SJSA1 (cell line): ENCODE data around the gene MISP. TPM values are rescaled to one million over a fixed set of nuclear protein-coding genes. Genes with fewer than 3 reads are reported as not detected.
"Not testable (repeated sequence)": the region's sequence is repeated elsewhere in the genome, so short reads cannot be mapped to it uniquely, and the experiment has no call there.

Source experiments
- DNase-seq, 2 experiments: peaks; one replicate each; pipeline ENCODE4 v3.0.0-alpha.2; 2015 to 2020; ENCODE audit warnings: low spot score in 2 of 2, low read depth in 1 of 2
- H3K27ac ChIP-seq: fragments of 250-450 bp; sonication (Bioruptor Pico); 2 replicates; pipeline ENCODE4 v1.5.1; 2020; ENCODE audit warnings: mild to moderate bottlenecking, moderate library complexity
- H3K27me3 ChIP-seq: fragments of 250-450 bp; sonication (Bioruptor Pico); replicated peaks from 2 replicates; pipeline ENCODE4 v1.5.1; 2020; ENCODE audit warnings: mild to moderate bottlenecking, moderate library complexity
- H3K36me3 ChIP-seq: fragments of 250-450 bp; sonication (Bioruptor Pico); 2 replicates; pipeline ENCODE4 v1.5.1; 2020; ENCODE audit warnings: mild to moderate bottlenecking
- H3K4me1 ChIP-seq: fragments of 250-450 bp; sonication (Bioruptor Pico); replicated peaks from 2 replicates; pipeline ENCODE4 v1.6.1; 2021; ENCODE audit warnings: mild to moderate bottlenecking
- H3K4me3 ChIP-seq: fragments of 250-450 bp; sonication (Bioruptor Pico); 2 replicates; pipeline ENCODE4 v1.5.1; 2020; ENCODE audit warnings: mild to moderate bottlenecking
- H3K9me3 ChIP-seq: fragments of 250-450 bp; sonication (Bioruptor Pico); replicated peaks from 2 replicates; pipeline ENCODE4 v1.5.1; 2020; ENCODE audit warnings: mild to moderate bottlenecking
- total RNA-seq: library from RNA; depleted of rRNA; stranded (reverse); fragments of >200 nt; shearing (Covaris generic); gene quantifications from 2 replicates; pipeline ENCODE4 v1.2.3, GENCODE V29; 2014

Gene MISP
- total RNA-seq, 1 experiment from 2014 or later: 0.11 TPM

DNA sequence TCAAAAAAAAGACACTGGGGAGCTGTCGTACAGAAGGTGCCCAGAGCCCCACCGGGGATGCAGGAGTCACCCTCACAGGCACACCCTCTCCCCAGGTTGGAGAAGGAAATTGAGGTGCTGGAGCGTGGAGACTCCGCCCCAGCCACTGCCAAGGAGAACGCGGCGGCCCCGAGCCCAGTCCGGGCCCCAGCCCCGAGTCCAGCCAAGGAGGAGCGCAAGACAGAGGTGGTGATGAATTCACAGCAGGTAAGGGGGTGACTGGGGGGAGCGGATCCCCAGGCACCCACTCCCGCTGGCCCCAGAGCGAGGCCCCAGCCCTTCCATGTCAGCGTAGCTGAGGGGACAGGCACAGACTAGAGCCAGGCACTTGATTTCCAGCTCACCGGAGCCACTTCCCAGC lies 19.9 kb upstream of the MISP start:
- no peaks in the 10 kb centered on the region for H3K9me3 ChIP-seq
- H3K4me3 ChIP-seq: no peak overlapping the region
- DNase-seq: no peak
- no peaks in the 10 kb centered on the region for H3K36me3 ChIP-seq
- H3K27ac ChIP-seq: no peak overlapping the region
- H3K4me1 ChIP-seq: peaks cover 20% of the 10 kb centered on the region
- H3K27me3 ChIP-seq: no peaks in the 10 kb centered on the region

DNA sequence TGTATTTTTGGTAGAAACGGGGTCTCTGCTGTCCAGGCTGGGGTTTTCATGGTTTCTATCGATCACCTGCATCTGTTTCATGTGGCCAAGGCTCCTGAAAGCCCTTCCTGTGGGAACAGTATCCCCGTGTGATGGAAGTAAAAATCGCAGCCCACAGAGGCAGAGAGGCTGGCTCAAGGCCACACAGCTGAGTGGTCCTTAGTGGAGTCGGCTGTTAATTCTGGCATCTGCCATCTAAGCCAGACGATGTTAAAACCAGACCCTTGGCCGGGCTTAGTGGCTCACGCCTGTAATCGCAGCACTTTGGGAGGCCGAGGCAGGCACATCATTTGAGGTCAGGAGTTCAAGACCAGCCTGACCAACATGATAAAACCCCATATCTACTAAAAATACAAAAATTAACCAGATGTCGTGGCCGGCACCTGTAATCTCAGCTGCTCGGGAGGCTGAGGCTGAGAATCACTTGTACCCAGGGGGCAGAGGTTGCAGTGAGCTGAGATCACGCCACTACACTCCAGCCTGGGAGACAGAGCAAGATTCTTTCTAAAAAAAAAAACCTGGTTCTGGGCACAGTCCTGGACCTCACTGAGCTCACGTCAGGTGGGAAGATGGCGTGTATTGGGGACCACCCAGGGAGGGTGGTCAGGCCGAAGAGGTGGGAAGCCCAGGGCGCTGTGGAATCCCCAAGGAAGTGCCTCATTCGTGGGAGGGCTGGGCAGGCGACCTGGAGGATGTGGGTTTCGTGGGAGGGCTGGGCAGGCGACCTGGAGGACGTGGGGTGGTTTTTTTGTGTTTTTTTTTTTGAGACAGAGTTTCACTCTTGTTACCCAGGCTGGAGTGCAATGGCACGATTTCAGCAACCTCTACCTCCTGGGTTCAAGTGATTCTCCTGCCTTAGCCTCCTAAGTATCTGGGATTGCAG lies 18.5 kb upstream of the MISP start:
- H3K27ac ChIP-seq: no peak overlapping the region

DNA sequence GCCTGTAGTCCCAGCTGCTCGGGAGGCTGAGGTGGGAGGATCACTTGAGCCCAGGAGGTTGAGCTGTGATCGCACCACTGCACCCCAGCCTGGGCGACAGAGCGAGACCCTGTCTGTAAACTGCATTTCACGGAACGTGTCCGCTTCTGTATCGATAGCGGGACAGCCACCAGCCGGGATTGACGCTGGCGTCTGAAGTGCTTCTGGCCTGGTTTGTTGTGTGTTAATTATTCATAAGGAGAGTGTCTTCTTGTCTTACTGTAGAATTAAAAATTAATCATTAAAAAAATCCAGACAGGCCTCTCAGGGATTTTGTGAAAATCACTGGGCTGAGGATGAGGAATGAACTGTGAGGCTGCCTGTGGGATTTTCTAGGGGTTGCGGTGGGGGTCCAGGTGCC lies 16.2 kb upstream of the MISP start:
- DNase-seq: no peak
- no peaks in the 10 kb centered on the region for H3K27me3 ChIP-seq
- H3K4me3 ChIP-seq: no peak overlapping the region
- H3K36me3 ChIP-seq: no peaks in the 10 kb centered on the region
- H3K4me1 ChIP-seq: peaks cover 20% of the 10 kb centered on the region
- no peaks in the 10 kb centered on the region for H3K9me3 ChIP-seq
- H3K27ac ChIP-seq: no peak overlapping the region

More for the DNA sequence above, 18.5 kb upstream of the MISP start:
- peak in 1 of 2 experiments; percentile 42 for DNase-seq
- peaks cover 20% of the 10 kb centered on the region for H3K4me1 ChIP-seq
- no peaks in the 10 kb centered on the region for H3K9me3 ChIP-seq
- H3K36me3 ChIP-seq: no peaks in the 10 kb centered on the region
- no peaks in the 10 kb centered on the region for H3K27me3 ChIP-seq
- no peak overlapping the region for H3K4me3 ChIP-seq

DNA sequence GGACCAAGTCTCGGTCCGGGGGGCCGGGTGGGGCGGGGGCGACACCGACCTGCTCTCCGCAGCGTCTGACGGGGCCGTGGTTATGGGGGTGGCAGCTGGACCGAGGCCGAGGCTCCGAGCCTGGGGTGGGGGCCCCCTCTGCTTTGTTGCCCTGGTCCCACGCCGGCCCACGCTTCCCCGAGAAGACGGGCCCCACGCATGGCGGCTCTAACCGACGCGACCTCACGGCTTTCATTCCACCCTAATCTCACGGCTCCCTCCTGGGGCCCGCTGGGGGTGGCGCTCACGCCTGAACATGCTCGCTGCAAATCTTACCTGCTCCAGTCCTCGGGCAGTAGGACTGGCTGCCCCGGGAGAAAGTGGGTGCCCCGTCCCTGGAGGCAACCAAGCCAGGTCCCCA lies 14.8 kb upstream of the MISP start:
- DNase-seq: no peak
- no peaks in the 10 kb centered on the region for H3K9me3 ChIP-seq
- H3K4me3 ChIP-seq: no peak overlapping the region
- H3K27ac ChIP-seq: no peak overlapping the region
- H3K4me1 ChIP-seq: peaks cover 20% of the 10 kb centered on the region
- H3K27me3 ChIP-seq: no peaks in the 10 kb centered on the region
- H3K36me3 ChIP-seq: no peaks in the 10 kb centered on the region

DNA sequence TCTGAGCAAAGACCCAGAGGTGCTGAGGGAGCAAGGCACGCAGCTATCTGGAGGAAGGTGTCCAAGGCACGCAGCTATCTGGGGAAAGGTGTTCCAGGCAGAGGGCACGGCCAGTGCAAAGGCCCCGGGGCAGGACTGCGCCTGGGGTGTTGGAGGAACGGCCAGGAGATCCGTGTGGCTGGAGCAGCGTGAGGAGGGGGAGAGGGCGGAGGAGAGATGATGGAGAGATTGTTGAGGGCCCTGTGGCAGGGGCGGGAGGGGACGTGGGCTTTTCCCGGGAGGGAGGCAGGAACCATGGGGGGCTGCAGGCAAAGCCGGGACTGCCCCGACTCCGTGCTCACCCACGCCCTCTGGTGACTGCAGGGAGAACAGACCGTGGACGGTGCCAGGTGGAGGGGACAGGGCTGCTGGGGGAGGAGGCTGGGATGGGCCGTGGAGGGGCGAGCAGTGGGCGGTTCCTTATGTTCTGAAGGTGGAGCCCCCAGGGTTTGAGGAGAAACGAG lies 13.3 kb upstream of the MISP start:
- DNase-seq: peak; percentile 19 to 70
- Histone ChIP-seq H3K9me3 (no peaks in the 10 kb centered on the region), H3K4me3 (no peak overlapping the region), H3K4me1 (peaks cover 9% of the 10 kb centered on the region), H3K36me3 (no peaks in the 10 kb centered on the region), H3K27me3 (no peaks in the 10 kb centered on the region), H3K27ac (no peak overlapping the region)

DNA sequence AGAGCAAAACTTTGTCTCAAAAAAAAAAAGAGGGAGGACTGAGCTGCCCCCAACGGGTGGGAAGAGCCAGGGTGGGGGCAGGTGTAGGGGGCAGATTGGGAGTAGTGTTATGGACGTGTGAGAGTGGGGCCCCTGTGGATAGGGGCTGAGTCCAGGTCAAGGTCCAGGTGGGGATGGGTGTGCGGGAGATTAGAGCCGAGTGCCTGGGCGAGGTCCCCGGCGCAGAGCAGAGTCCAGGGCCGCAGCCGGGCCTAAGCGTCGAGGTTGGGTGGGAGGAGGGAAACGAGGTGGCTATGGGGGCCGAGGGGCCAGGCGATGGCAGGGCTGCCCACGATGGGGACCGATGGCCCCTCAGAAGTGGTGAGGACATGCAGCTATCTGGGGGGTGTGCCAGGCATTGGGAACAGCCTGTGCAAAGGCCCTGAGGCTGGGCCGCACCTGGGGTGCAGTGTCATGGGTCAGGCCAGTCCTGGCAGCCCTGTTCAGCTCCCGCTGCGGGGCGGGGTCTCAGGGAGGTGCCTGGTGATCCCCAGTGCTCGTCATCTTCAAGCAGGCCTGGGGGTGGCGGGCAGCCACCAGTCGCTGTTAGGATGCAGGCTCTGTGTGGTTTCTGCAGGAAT lies 12.3 kb upstream of the MISP start:
- no peak for DNase-seq
- Histone ChIP-seq H3K27me3 (no peaks in the 10 kb centered on the region), H3K4me3 (no peak overlapping the region), H3K4me1 (peaks cover under 1% of the 10 kb centered on the region; the same call in 1 of the 2 replicates), H3K9me3 (0 out of 2 replicates have a peak, but pooled peaks cover 2% of the 10 kb centered on the region), H3K27ac (no peak overlapping the region), H3K36me3 (no peaks in the 10 kb centered on the region)

DNA sequence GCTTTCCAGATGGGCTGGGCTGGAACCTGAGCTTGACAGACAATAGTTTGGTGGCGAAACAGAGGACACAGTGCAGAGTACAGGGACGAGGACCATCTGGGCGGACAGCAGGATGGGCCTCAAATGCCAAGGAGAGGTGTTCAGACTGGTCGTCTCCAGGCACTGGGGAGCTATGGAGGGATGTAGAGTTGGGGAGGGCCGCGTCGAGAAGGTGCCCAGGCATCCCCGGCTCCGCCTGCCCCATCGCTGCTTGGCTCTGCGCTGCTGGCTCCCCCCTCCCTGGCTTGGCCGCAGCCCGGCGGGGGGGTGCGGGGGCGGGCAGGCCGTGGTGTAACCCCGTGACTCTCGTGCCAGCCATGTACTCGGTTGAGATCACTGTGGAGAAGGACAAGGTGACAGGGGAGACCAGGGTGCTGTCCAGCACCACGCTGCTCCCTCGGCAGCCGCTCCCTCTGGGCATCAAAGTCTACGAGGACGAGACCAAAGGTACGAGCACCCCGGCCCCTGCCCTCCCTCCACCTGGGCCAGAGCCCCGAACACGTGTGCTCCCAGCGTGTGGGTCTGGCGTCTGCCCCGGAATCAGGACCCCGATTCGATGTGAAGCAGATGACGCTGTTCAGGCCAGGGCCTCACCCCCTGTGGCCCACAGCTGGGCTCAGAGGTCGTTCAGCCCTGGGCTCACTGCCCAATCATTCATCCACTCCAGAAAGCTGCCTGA lies 10.8 kb upstream of the MISP start:
- H3K27me3 ChIP-seq: no peaks in the 10 kb centered on the region
- no peak overlapping the region for H3K4me3 ChIP-seq
- no peak for DNase-seq

DNA sequence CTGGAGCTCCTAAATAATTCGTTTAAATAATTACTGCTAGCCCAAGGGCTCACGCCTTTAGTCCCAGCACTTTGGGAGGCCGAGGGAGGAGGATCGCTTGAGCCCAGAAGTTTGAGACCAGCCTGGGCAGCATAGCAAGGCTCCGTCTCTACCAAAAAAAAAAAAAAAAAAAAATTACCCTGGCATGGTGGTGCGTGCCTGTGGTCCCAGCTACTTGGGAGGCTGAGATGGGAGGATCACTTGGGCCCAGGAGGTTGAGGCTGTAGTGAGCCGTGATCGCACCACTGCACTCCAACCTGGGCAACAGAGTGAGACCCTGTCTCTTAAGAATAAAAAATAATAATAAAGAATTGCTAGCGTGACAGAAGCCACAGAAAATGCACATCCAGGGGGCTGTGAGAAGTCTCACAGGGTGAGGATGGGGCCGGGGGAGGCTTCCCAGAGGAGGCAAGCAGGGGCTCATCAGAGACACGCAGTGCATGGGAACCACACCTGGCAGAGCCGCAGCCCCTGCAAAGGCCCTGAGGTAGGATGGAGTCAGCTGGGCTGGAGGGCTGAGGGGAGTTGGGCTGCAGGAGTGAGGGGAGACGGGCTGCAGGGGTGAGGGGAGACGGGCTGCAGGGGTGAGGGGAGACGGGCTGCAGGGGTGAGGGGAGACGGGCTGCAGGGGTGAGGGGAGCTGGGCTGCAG lies 10.0 kb upstream of the MISP start:
- H3K4me3 ChIP-seq, H3K9me3 ChIP-seq: not testable (repeated sequence)

More for the DNA sequence above, 10.8 kb upstream of the MISP start:
- 0 out of 2 replicates have a peak, but pooled peaks cover 2% of the 10 kb centered on the region for H3K9me3 ChIP-seq
- no peaks in the 10 kb centered on the region for H3K4me1 ChIP-seq
- no peak overlapping the region for H3K27ac ChIP-seq
- H3K36me3 ChIP-seq: no peaks in the 10 kb centered on the region

DNA sequence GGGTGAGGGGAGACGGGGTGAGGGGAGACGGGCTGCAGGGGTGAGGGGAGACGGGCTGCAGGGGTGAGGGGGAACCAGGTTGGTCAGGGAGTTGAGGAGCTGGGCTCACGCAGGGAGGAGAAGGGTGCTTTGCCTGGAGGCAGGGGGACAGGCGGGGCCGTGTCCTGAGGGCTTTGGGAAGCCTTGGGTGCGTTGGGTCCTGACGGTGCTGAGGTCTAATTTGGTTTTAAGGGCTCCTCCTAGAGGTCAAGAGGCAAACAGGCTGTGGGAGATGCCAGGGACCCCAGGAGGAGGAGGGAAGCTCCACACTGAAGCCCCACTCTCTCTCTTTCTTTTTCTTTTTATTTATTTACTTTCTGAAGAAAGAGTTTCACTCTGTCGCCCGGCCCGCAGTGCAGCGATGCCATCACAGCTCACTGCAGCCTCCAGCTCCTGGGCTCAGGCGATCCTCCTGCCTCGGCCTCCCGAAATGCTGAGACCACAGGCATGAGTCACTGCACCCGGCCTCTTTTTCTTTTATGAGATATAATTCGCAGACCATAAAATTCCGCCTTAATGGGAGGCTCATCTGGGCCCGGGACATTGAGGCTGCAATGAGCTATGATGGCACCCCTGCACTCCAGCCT lies 9.3 kb upstream of the MISP start:
- H3K27ac ChIP-seq: no peak overlapping the region

More for the DNA sequence above, 10.0 kb upstream of the MISP start:
- H3K4me1 ChIP-seq, H3K36me3 ChIP-seq, DNase-seq, H3K27me3 ChIP-seq, H3K27ac ChIP-seq: not testable (repeated sequence)

DNA sequence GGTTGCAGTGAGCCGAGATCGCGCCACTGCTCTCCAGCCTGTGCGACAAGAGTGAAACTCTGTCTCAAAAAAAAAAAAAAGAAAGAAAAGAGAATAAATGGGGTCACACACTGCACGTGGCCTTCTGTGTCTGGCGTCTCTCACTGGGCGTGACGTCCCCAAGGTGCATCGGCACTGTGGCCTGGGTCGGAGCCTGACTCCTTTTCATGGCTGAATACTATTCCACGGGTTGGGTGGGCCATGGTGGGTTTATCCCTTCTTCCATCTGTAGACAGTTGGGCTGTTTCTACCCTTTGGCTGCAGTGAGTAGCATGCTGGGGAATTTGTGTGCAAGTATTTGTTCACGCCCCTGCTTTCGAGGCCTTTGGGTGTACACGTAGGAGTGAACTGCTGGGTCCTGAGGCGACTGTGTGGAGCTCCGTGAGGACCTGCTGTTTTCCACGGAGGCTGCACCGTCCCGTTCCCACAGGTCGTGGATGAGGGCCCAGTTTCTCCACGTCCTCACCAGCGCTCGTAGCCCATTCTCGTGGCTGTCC lies 8.3 kb upstream of the MISP start:
- no peaks in the 10 kb centered on the region for H3K4me1 ChIP-seq
- H3K4me3 ChIP-seq: no peak overlapping the region
- H3K9me3 ChIP-seq: peaks cover 11% of the 10 kb centered on the region
- no peak overlapping the region for H3K27ac ChIP-seq
- no peak for DNase-seq
- H3K27me3 ChIP-seq: no peaks in the 10 kb centered on the region
- no peaks in the 10 kb centered on the region for H3K36me3 ChIP-seq

More for the DNA sequence above, 9.3 kb upstream of the MISP start:
- H3K4me1 ChIP-seq: no peaks in the 10 kb centered on the region
- H3K9me3 ChIP-seq: 0 out of 2 replicates have a peak, but pooled peaks cover 6% of the 10 kb centered on the region
- DNase-seq: no peak
- H3K27me3 ChIP-seq: no peaks in the 10 kb centered on the region
- no peak overlapping the region for H3K4me3 ChIP-seq
- no peaks in the 10 kb centered on the region for H3K36me3 ChIP-seq

DNA sequence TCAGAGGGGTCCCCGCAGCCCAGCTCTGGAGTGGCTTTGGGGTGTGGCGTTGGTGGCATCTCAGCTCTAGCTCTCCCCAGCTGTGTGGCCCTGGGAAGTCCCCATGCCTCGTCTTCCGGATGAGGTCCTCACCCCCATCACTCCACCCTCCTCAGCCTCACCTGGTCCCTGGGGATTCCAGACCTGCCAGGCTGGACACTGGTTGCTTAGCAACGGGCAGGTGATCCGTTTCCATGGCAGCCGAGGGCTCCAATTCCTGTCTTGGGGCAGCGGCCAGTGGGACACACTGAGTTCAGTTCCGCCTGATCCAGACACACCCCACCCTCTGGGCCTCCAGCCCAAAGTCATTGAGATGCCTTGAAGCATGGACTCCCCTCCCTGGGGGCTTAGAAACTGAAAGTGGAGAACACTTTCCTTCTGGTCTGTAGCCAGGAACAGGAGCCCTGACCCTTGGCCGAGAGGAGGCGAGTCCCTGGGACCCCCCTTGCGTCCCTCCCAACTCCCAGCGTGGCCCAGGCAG lies 7.7 kb upstream of the MISP start:
- no peak overlapping the region for H3K27ac ChIP-seq
- DNase-seq: no peak

DNA sequence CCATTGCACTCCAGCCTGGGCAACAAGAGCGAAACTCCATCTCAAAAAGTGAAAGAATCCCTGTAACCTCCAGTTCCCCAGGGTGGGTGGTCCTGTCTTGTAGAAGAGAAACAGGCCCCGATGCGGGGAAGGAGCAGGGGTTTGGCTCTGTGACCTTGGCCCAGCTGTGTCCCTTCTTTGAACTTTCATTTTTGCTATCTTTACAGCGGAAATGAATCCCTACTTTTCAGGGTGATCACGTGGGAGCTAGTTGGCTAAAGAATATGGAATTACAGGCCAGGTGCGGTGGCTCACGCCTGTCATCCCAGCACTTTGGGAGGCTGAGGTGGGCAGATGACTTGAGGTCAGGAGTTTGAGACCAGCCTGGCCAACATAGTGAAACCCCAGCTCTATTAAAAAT lies 5.8 kb upstream of the MISP start:
- not testable (repeated sequence) for H3K4me3 ChIP-seq, DNase-seq, H3K27me3 ChIP-seq, H3K4me1 ChIP-seq, H3K27ac ChIP-seq, H3K36me3 ChIP-seq
- H3K9me3 ChIP-seq: peaks cover 17% of the 10 kb centered on the region

More for the DNA sequence above, 7.7 kb upstream of the MISP start:
- no peaks in the 10 kb centered on the region for H3K4me1 ChIP-seq
- no peaks in the 10 kb centered on the region for H3K36me3 ChIP-seq
- H3K27me3 ChIP-seq: no peaks in the 10 kb centered on the region
- peaks cover 17% of the 10 kb centered on the region for H3K9me3 ChIP-seq
- H3K4me3 ChIP-seq: no peak overlapping the region
